Gastrocnemius medialis (tissue), 4 donors: ENCODE results near the gene KRT16. TPM values are rescaled to one million over a fixed set of nuclear protein-coding genes. Genes with fewer than 3 reads are reported as not detected.

Experiments
- ATAC-seq, 2 donors: fragments of 150-250 bp; one replicate each; pipeline ENCODE4 v1.9.1; 2016
- DNase-seq, 2 donors: peaks; one replicate each; pipeline ENCODE4 v3.0.0-alpha.2; 2019
- H3K27ac ChIP-seq, 4 donors: fragments of 200-600 bp; sonication (generic); 1 replicate in 1 of 4; 2 replicates in 3 of 4; pipeline ENCODE4 v1.5.1; 2016 to 2018; ENCODE audit warnings: mild to moderate bottlenecking in 2 of 4, moderate library complexity in 1 of 4
- H3K27me3 ChIP-seq, 3 donors: fragments of 200-600 bp; sonication (generic) in 2 of 3; 1 replicate in 1 of 3; 2 replicates in 2 of 3; pipeline versions ENCODE4 v1.5.1 to v1.6.0; 2016 to 2019; ENCODE audit warnings: mild to moderate bottlenecking in 1 of 3, moderate library complexity in 1 of 3
- H3K36me3 ChIP-seq, 2 donors: fragments of 200-600 bp; sonication (generic) in 1 of 2; one replicate each; pipeline ENCODE4 v1.5.1; 2017 to 2018
- H3K4me1 ChIP-seq, 2 donors: fragments of 200-600 bp; sonication (generic) in 1 of 2; one replicate each; pipeline ENCODE4 v1.5.1; 2016 to 2017; ENCODE audit warnings: mild to moderate bottlenecking in 2 of 2
- H3K4me3 ChIP-seq, 4 donors: fragments of 200-600 bp; sonication (generic) in 3 of 4; 1 replicate in 1 of 4; 2 replicates in 3 of 4; pipeline ENCODE4 v1.5.1; 2016 to 2019; ENCODE audit warnings: mild to moderate bottlenecking in 2 of 4
- H3K9me3 ChIP-seq, 3 donors: fragments of 200-600 bp; sonication (generic) in 2 of 3; 1 replicate in 1 of 3; 2 replicates in 2 of 3; pipeline ENCODE4 v1.5.1; 2016 to 2019
- POLR2A ChIP-seq, 2 donors: fragments of 450-650 bp; IDR thresholded peaks; one replicate each; pipeline ENCODE4 v1.6.1; 2017; ENCODE audit warnings: antibody characterized with exemption in 2 of 2, mild to moderate bottlenecking in 2 of 2, moderate library complexity in 2 of 2
- in situ Hi-C, 4 donors: fragments of 200-750 bp; cut with MboI; loops; one replicate each; pipeline versions ENCODE4 v1.15.0 to v1.8.0; 2017; ENCODE audit warnings: low sequenced_read_pairs in 4 of 4
- intact Hi-C: fragments of 100-400 bp; cut with DNase I; formaldehyde crosslinking; loops from one replicate; pipeline ENCODE4 v1.15.1; 2023; ENCODE audit warnings: low total_unique reads
- total RNA-seq, 4 donors: library from RNA; depleted of rRNA; stranded (reverse); fragments of >200 nt; gene quantifications; one replicate each; pipeline versions ENCODE4 v1.1.0 to v1.2.3, GENCODE V29; 2016
- TF ChIP-seq, protein P1 (sequence below), 5 experiments: fragments of 450-650 bp in 3 of 5; fragments of 200-600 bp in 2 of 5; sonication (generic) in 2 of 5; IDR thresholded peaks in 4 of 5; conservative IDR thresholded peaks in 1 of 5; 1 replicate in 4 of 5; 2 replicates in 1 of 5; pipeline ENCODE4 v1.5.1; 2016 to 2019; ENCODE audit warnings: antibody characterized with exemption in 5 of 5, mild to moderate bottlenecking in 3 of 5, moderate library complexity in 3 of 5

Gene KRT16
- total RNA-seq, 4 donors from 2014 or later = 0.34 TPM; not detected in 3

DNA sequence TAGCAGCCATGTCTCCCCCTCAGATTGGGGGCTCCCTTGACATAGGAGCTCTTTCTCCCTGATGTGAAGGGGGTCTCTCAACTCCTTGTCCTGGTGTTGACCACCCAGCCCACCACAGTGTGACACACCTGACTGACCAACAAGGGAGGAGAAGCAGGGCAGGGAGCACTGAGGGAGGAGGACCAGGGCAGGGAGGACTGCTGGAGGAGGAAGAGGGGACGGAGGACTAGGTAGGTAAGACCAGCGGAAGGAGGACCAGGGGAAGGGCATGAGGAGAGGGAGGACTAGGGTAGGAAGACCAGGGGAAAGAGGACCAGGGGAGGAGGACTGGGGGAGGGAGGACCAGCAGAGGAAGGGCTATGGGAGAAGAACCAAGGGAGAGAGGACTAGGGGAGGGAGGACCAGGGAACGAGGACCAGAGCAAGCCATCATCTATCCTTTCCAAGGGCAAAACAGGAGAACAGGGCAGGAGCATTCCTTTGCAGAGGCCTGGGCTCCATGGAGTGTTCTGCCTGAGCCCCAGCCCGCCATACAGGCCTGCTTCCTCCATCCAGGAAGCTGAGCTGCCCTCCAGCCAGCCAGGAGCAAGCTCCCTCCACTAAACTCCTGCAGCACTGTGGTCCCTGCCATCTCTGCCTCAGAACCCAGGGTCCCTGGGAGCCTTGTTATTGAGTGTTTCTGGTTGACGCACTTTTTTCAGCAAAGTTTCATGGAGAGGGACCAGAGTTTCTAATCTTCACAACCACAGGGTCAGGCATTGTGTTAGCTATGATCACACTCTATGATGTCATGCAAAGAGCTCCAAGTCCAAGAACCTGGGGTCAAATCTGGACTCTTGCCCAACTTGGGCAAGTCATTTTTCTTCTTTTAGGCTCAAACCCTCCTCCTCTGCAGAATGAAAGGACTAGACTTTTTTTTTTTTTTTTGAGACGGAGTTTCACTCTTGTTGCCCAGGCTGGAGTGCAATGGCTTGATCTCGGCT lies 27.2 kb upstream of the KRT16 start:
- intact Hi-C loops (no loop called here), in situ Hi-C loops (loop anchor here in 3 of 4 donors (10.0 kb wide), 2 partner anchors 85 to 735 kb away; no protein-coding TSS in a partner anchor)
- no peak overlapping the region for H3K27ac ChIP-seq
- H3K4me3 ChIP-seq = no peak overlapping the region
- DNase-seq (no peak), ATAC-seq (no peak)
- H3K4me1 ChIP-seq = peaks cover 0 to 2% of the 10 kb centered on the region in 2 donors
- no peaks in the 10 kb centered on the region for H3K36me3 ChIP-seq
- H3K27me3 ChIP-seq = no peaks in the 10 kb centered on the region
- TF ChIP-seq, protein P1, sequence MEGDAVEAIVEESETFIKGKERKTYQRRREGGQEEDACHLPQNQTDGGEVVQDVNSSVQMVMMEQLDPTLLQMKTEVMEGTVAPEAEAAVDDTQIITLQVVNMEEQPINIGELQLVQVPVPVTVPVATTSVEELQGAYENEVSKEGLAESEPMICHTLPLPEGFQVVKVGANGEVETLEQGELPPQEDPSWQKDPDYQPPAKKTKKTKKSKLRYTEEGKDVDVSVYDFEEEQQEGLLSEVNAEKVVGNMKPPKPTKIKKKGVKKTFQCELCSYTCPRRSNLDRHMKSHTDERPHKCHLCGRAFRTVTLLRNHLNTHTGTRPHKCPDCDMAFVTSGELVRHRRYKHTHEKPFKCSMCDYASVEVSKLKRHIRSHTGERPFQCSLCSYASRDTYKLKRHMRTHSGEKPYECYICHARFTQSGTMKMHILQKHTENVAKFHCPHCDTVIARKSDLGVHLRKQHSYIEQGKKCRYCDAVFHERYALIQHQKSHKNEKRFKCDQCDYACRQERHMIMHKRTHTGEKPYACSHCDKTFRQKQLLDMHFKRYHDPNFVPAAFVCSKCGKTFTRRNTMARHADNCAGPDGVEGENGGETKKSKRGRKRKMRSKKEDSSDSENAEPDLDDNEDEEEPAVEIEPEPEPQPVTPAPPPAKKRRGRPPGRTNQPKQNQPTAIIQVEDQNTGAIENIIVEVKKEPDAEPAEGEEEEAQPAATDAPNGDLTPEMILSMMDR (IDR thresholded peaks at IDR 0.05 in 4 of 5, conservative IDR thresholded peaks at IDR 0.05 in 1 of 5) = no peak
- no peak for TF ChIP-seq POLR2A (IDR thresholded peaks at IDR 0.05)
- H3K9me3 ChIP-seq = no peaks in the 10 kb centered on the region

DNA sequence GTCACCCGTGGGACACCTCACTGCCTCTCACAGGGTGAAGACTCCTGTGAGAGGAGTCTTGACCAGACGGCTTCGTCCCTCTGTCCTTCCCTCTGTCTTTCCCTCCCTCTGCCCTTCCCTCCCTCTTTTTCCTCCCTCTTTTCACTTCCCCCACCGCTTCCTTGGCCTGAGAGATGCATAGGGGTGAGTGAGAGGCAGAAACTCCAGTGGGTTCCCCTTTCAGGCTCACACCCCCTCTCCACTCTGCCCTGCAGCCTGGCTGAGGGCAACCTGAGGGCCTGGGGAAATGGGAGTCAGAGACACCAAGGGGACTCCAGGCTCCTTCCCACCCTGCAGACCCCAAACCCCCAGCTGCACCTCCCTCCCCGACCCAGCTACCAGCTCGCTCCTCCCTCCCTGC lies 26.4 kb upstream of the KRT16 start:
- Histone ChIP-seq H3K27ac (no peak overlapping the region), H3K4me1 (peaks cover 0 to 2% of the 10 kb centered on the region in 2 donors), H3K27me3 (no peaks in the 10 kb centered on the region), H3K36me3 (no peaks in the 10 kb centered on the region), H3K4me3 (no peak overlapping the region), H3K9me3 (no peaks in the 10 kb centered on the region)
- no peak for DNase-seq
- ATAC-seq = no peak
- intact Hi-C loops (no loop called here), in situ Hi-C loops (no loop called here)
- TF ChIP-seq, protein P1 (IDR thresholded peaks at IDR 0.05 in 4 of 5, conservative IDR thresholded peaks at IDR 0.05 in 1 of 5) = no peak
- no peak for TF ChIP-seq POLR2A (IDR thresholded peaks at IDR 0.05)

DNA sequence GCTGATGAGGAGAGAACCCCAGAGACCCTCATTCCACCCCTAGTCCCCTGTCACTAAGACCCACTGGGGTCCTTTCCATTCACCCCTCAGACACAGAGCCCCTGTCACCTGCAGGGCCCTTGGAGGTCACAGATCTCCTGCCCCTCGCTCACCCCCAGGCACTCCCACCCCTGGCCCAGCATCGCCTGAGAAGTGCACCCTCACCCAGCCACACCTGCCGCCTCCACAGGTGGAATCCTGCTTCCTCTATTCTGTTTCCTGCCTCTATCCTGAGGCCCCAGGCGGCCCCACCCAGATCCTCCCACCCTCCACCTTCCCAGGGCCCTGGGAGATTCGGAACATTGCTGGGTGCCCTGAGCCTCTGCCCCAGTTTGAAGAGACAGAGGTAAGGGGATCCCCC lies 25.6 kb upstream of the KRT16 start:
- Histone ChIP-seq H3K9me3 (no peaks in the 10 kb centered on the region), H3K4me3 (no peak overlapping the region), H3K4me1 (peaks cover 0 to 2% of the 10 kb centered on the region in 2 donors), H3K27ac (no peak overlapping the region), H3K36me3 (no peaks in the 10 kb centered on the region), H3K27me3 (no peaks in the 10 kb centered on the region)
- ATAC-seq (no peak), DNase-seq (no peak)
- TF ChIP-seq, protein P1 (IDR thresholded peaks at IDR 0.05 in 4 of 5, conservative IDR thresholded peaks at IDR 0.05 in 1 of 5) = no peak
- TF ChIP-seq POLR2A (IDR thresholded peaks at IDR 0.05) = no peak
- intact Hi-C loops (no loop called here), in situ Hi-C loops (no loop called here)

DNA sequence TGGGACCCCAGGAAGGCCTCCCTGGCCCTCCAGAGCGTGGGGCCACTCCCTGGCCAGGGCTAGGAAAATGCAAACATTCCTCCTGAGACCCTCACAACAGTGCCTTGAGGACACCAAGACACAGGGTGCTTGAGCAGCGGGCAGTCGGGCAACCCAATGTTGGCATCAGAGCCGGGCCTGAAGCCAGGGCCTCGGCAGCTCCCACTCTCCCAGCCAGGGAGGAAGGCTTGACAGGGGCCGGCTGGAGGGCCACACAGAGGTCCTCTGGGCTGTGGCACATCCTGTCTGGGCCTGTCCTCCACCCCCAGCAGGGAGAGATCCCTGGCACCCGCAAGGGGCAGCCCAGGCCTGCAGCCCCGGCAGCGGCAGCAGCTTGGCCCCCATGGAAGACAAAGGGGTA lies 24.1 kb upstream of the KRT16 start:
- Histone ChIP-seq H3K36me3 (no peaks in the 10 kb centered on the region), H3K9me3 (no peaks in the 10 kb centered on the region), H3K27me3 (no peaks in the 10 kb centered on the region), H3K4me1 (peaks cover 0 to 2% of the 10 kb centered on the region in 2 donors), H3K27ac (no peak overlapping the region), H3K4me3 (no peak overlapping the region)
- in situ Hi-C loops (no loop called here), intact Hi-C loops (no loop called here)
- no peak for TF ChIP-seq POLR2A (IDR thresholded peaks at IDR 0.05)
- TF ChIP-seq, protein P1 (IDR thresholded peaks at IDR 0.05 in 4 of 5, conservative IDR thresholded peaks at IDR 0.05 in 1 of 5) = no peak
- ATAC-seq = no peak
- no peak for DNase-seq
